ENCODE measurements around the gene C6orf136. TPM values are rescaled to one million over a fixed set of nuclear protein-coding genes. Genes with fewer than 3 reads are reported as not detected.

The C6orf136 gene
- total and polyA plus RNA-seq, 2 experiments from 2014 or later: 2.4 to 8.6 TPM

- Histone ChIP-seq H3K27ac (no peak overlapping the region), H2AFZ (no peak overlapping the region), H3K9me2 (ENCODE audit: insufficient read depth) (no peaks in the 10 kb centered on the region), H3K9ac (no peak overlapping the region), H3K36me3 (ENCODE audit: low read depth) (peaks cover 14% of the 10 kb centered on the region; the same call in 1 of the 2 replicates), H3K4me2 (ENCODE audit: unreplicated experiment) (no peak overlapping the region), H3K27me3 (replicated peaks; ENCODE audit: insufficient read depth) (no peaks in the 10 kb centered on the region), H3K4me3 (no peak overlapping the region), H3F3A (ENCODE audit: insufficient read depth) (peaks cover 4% of the 10 kb centered on the region; the same call in 1 of the 2 replicates), H3K9me3 (ENCODE audit: low read depth) (no peaks in the 10 kb centered on the region), H3K4me1 (ENCODE audit: insufficient read depth) (0 out of 2 replicates have a peak, but pooled peaks cover 4% of the 10 kb centered on the region), H3K79me2 (ENCODE audit: insufficient read depth) (peaks cover 37% of the 10 kb centered on the region), H4K20me1 (ENCODE audit: insufficient read depth) (no peaks in the 10 kb centered on the region)
- in situ Hi-C loops (cut with MboI): no loop called here
- DNase-seq: no peak
- WGBS, 2 experiments (ENCODE audit: low coverage in 1 of 2, low lambda C conversion rate in 2 of 2, missing lambda C conversion rate in 2 of 2): 90 to 91% methylated on average over 12 of the region's 12 CpGs
- no peak for TF ChIP-seq EZH2phosphoT487 (IDR thresholded peaks at IDR 0.05; ENCODE audit: insufficient read depth, low read depth)
- no peak for TF ChIP-seq EZH2 (IDR thresholded peaks at IDR 0.05; ENCODE audit: insufficient read depth, poor library complexity, severe bottlenecking)
These were observed 4.2 kb downstream of the C6orf136 start for GRCh38 chr6:30651143-30651542.

- Histone ChIP-seq H3K27ac (no peak overlapping the region), H3K27me3 (replicated peaks; ENCODE audit: insufficient read depth) (no peaks in the 10 kb centered on the region), H3K79me2 (ENCODE audit: insufficient read depth) (peaks cover 2% of the 10 kb centered on the region; the same call in 1 of the 2 replicates), H4K20me1 (ENCODE audit: insufficient read depth) (no peaks in the 10 kb centered on the region), H3K4me1 (ENCODE audit: insufficient read depth) (no peaks in the 10 kb centered on the region), H3K4me3 (no peak overlapping the region), H2AFZ (no peak overlapping the region), H3K9me3 (ENCODE audit: low read depth) (no peaks in the 10 kb centered on the region), H3K4me2 (ENCODE audit: unreplicated experiment) (no peak overlapping the region), H3K9ac (no peak overlapping the region), H3F3A (ENCODE audit: insufficient read depth) (no peaks in the 10 kb centered on the region), H3K36me3 (ENCODE audit: low read depth) (peaks cover 17% of the 10 kb centered on the region; the same call in 1 of the 2 replicates), H3K9me2 (ENCODE audit: insufficient read depth) (no peaks in the 10 kb centered on the region)
- 94 to 98% methylated on average over 19 of the region's 19 CpGs for WGBS, 2 experiments (ENCODE audit: low coverage in 1 of 2, low lambda C conversion rate in 2 of 2, missing lambda C conversion rate in 2 of 2)
- in situ Hi-C loops (cut with MboI): no loop called here
- DNase-seq: no peak
- TF ChIP-seq EZH2 (IDR thresholded peaks at IDR 0.05; ENCODE audit: insufficient read depth, poor library complexity, severe bottlenecking) (no peak), EZH2phosphoT487 (IDR thresholded peaks at IDR 0.05; ENCODE audit: insufficient read depth, low read depth) (no peak)
These were observed 8.1 kb downstream of the C6orf136 start for GRCh38 chr6:30654798-30655742.

- WGBS, 2 experiments (ENCODE audit: low coverage in 1 of 2, low lambda C conversion rate in 2 of 2, missing lambda C conversion rate in 2 of 2): 95 to 100% methylated on average over 3 of the region's 3 CpGs
- TF ChIP-seq EZH2phosphoT487 (IDR thresholded peaks at IDR 0.05; ENCODE audit: insufficient read depth, low read depth) (no peak), EZH2 (IDR thresholded peaks at IDR 0.05; ENCODE audit: insufficient read depth, poor library complexity, severe bottlenecking) (no peak)
- Histone ChIP-seq H3K79me2 (ENCODE audit: insufficient read depth) (no peaks in the 10 kb centered on the region), H2AFZ (no peak overlapping the region), H3K4me3 (no peak overlapping the region), H3K9me3 (ENCODE audit: low read depth) (no peaks in the 10 kb centered on the region), H3K4me1 (ENCODE audit: insufficient read depth) (no peaks in the 10 kb centered on the region), H3F3A (ENCODE audit: insufficient read depth) (no peaks in the 10 kb centered on the region), H3K27me3 (replicated peaks; ENCODE audit: insufficient read depth) (no peaks in the 10 kb centered on the region), H3K9ac (no peak overlapping the region), H3K27ac (no peak overlapping the region), H4K20me1 (ENCODE audit: insufficient read depth) (no peaks in the 10 kb centered on the region), H3K9me2 (ENCODE audit: insufficient read depth) (no peaks in the 10 kb centered on the region), H3K4me2 (ENCODE audit: unreplicated experiment) (no peak overlapping the region), H3K36me3 (ENCODE audit: low read depth) (peaks cover 17% of the 10 kb centered on the region; the same call in 1 of the 2 replicates)
- in situ Hi-C loops (cut with MboI): no loop called here
- no peak for DNase-seq
These were observed 8.8 kb downstream of the C6orf136 start for GRCh38 chr6:30655743-30656094.

GRCh38 chr6:30656513-30656912 is 9.6 kb downstream of the C6orf136 start:
- in situ Hi-C loops (cut with MboI): no loop called here
- Histone ChIP-seq H3K9ac (no peak overlapping the region), H3K79me2 (ENCODE audit: insufficient read depth) (no peaks in the 10 kb centered on the region), H3K4me2 (ENCODE audit: unreplicated experiment) (no peak overlapping the region), H3K9me2 (ENCODE audit: insufficient read depth) (no peaks in the 10 kb centered on the region), H3K4me3 (no peak overlapping the region), H3K4me1 (ENCODE audit: insufficient read depth) (no peaks in the 10 kb centered on the region), H3K36me3 (ENCODE audit: low read depth) (peaks cover 17% of the 10 kb centered on the region; the same call in 1 of the 2 replicates), H3F3A (ENCODE audit: insufficient read depth) (no peaks in the 10 kb centered on the region), H2AFZ (no peak overlapping the region), H3K27me3 (replicated peaks; ENCODE audit: insufficient read depth) (no peaks in the 10 kb centered on the region), H4K20me1 (ENCODE audit: insufficient read depth) (no peaks in the 10 kb centered on the region), H3K9me3 (ENCODE audit: low read depth) (no peaks in the 10 kb centered on the region), H3K27ac (no peak overlapping the region)
- DNase-seq: no peak
- TF ChIP-seq EZH2phosphoT487 (IDR thresholded peaks at IDR 0.05; ENCODE audit: insufficient read depth, low read depth) (no peak), EZH2 (IDR thresholded peaks at IDR 0.05; ENCODE audit: insufficient read depth, poor library complexity, severe bottlenecking) (no peak)
- 91 to 93% methylated on average over 7 of the region's 7 CpGs for WGBS, 2 experiments (ENCODE audit: low coverage in 1 of 2, low lambda C conversion rate in 2 of 2, missing lambda C conversion rate in 2 of 2)
